ENCODE measurements around the gene ARHGEF4.

The ARHGEF4 gene

DNA sequence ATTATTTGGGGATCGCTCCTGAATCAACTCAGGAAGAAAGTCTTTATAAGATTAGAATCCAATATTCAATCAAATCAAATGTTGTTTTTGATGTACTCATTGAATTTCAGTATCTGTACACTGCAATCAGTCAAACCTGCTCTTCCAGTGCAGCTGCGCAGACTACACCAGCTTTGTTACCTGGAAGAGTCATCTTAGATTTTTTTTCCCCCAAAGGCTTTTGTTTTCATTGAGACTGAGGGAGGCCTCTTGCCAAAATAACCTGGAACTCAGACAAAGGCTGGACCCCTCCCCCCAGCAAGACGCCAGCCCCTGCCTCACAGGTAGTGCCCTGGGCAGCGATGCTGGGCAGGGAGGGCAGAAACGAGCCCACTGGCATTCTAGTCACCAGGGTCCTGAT lies 74.8 kb downstream of the ARHGEF4 start:
- peak overlapping the region; percentile 20 for H2BK120ac ChIP-seq (ENCODE audit: insufficient read depth, low read length, poor library complexity)
- H3K14ac ChIP-seq (ENCODE audit: low read length): peak overlapping the region; percentile 42
- WGBS (ENCODE audit: extremely low coverage, insufficient coverage, insufficient read length): no CpG with 5 or more reads among the region's 5 CpGs
- H2BK12ac ChIP-seq (ENCODE audit: low read length): peak overlapping the region; percentile 27
- peak overlapping the region; percentile 13 for H4K91ac ChIP-seq (ENCODE audit: low read depth, low read length)
- peak overlapping the region; percentile 23 for H2AFZ ChIP-seq (ENCODE audit: insufficient read depth, low read length, poor library complexity)
- H3K9me3 ChIP-seq (ENCODE audit: insufficient read depth, low read depth, low read length): no peaks in the 10 kb centered on the region
- H3K23ac ChIP-seq (ENCODE audit: low read length): no peak overlapping the region
- no peak for DNase-seq
- no peaks in the 10 kb centered on the region for H3K79me2 ChIP-seq (ENCODE audit: control insufficient read depth, insufficient read depth, low read length, poor library complexity)
- no peak overlapping the region for H3K9ac ChIP-seq (ENCODE audit: low read length)
- peak overlapping the region; percentile 17 for H3K27ac ChIP-seq (ENCODE audit: low read depth, low read length)
- peak overlapping the region; percentile 32 for H4K8ac ChIP-seq (ENCODE audit: low read depth, low read length)
- H3K18ac ChIP-seq (ENCODE audit: low read length): peak overlapping the region; percentile 51
- H4K12ac ChIP-seq (ENCODE audit: low read depth, low read length): no peak overlapping the region
- H3K4me3 ChIP-seq (ENCODE audit: low read depth, low read length): no peak overlapping the region
- H2BK5ac ChIP-seq (ENCODE audit: low read depth, low read length, poor library complexity): no peak overlapping the region
- peaks cover 9% of the 10 kb centered on the region for H3K79me1 ChIP-seq (ENCODE audit: low read length)
- H3K27me3 ChIP-seq (ENCODE audit: insufficient read depth, low read length): no peaks in the 10 kb centered on the region
- H3K4me2 ChIP-seq (ENCODE audit: low read length): no peak overlapping the region
- no peak overlapping the region for H3K4ac ChIP-seq (ENCODE audit: low read depth, low read length)
- H3K36me3 ChIP-seq (ENCODE audit: control insufficient read depth in 1 of 2, insufficient read depth in 2 of 2, low read length in 2 of 2): no peaks in the 10 kb centered on the region
- H2AK5ac ChIP-seq (ENCODE audit: low read length): no peak overlapping the region
- peaks cover 17 to 18% of the 10 kb centered on the region in 2 experiments for H3K4me1 ChIP-seq (ENCODE audit: control insufficient read depth in 1 of 2, insufficient read depth in 2 of 2, low read length in 2 of 2)

DNA sequence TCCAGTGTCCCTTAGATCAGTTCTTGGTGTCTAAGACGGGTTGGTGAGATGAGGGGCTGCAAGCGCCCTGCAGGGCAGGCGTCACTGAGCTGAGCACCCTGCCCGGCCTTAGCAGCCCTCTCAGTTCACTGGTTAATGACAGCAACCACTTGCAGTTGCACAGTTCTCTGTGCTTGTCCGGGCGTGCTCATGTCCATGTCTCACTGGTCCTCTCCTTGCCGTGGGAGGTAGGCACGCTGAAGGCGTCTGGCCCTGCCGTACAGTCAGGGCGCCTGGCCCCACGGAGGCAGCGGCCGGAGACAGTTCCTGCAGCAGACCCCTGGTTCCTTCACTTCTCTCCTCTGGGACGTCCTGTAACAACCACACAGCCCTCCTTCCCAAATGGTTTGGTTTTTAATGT lies 75.3 kb downstream of the ARHGEF4 start:
- Histone ChIP-seq H3K4me2 (ENCODE audit: low read length) (no peak overlapping the region), H3K9ac (ENCODE audit: low read length) (no peak overlapping the region), H2BK12ac (ENCODE audit: low read length) (peak overlapping the region; percentile 27), H3K27ac (ENCODE audit: low read depth, low read length) (no peak overlapping the region), H2AK5ac (ENCODE audit: low read length) (no peak overlapping the region), H3K36me3 (ENCODE audit: control insufficient read depth in 1 of 2, insufficient read depth in 2 of 2, low read length in 2 of 2) (no peaks in the 10 kb centered on the region), H4K91ac (ENCODE audit: low read depth, low read length) (peak overlapping the region; percentile 20), H2BK120ac (ENCODE audit: insufficient read depth, low read length, poor library complexity) (peak overlapping the region; percentile 20), H3K23ac (ENCODE audit: low read length) (no peak overlapping the region), H3K79me2 (ENCODE audit: control insufficient read depth, insufficient read depth, low read length, poor library complexity) (no peaks in the 10 kb centered on the region), H3K79me1 (ENCODE audit: low read length) (peaks cover 9% of the 10 kb centered on the region), H4K12ac (ENCODE audit: low read depth, low read length) (no peak overlapping the region), H4K8ac (ENCODE audit: low read depth, low read length) (peak overlapping the region; percentile 32), H2BK5ac (ENCODE audit: low read depth, low read length, poor library complexity) (no peak overlapping the region), H3K4me1 (ENCODE audit: control insufficient read depth in 1 of 2, insufficient read depth in 2 of 2, low read length in 2 of 2) (peaks cover 17 to 18% of the 10 kb centered on the region in 2 experiments), H3K9me3 (ENCODE audit: insufficient read depth, low read depth, low read length) (no peaks in the 10 kb centered on the region), H2AFZ (ENCODE audit: insufficient read depth, low read length, poor library complexity) (peak overlapping the region; percentile 23), H3K27me3 (ENCODE audit: insufficient read depth, low read length) (no peaks in the 10 kb centered on the region), H3K18ac (ENCODE audit: low read length) (peak overlapping the region; percentile 51), H3K14ac (ENCODE audit: low read length) (peak overlapping the region; percentile 42), H3K4me3 (ENCODE audit: low read depth, low read length) (no peak overlapping the region), H3K4ac (ENCODE audit: low read depth, low read length) (no peak overlapping the region)
- WGBS (ENCODE audit: extremely low coverage, insufficient coverage, insufficient read length): no CpG with 5 or more reads among the region's 15 CpGs
- DNase-seq: no peak

DNA sequence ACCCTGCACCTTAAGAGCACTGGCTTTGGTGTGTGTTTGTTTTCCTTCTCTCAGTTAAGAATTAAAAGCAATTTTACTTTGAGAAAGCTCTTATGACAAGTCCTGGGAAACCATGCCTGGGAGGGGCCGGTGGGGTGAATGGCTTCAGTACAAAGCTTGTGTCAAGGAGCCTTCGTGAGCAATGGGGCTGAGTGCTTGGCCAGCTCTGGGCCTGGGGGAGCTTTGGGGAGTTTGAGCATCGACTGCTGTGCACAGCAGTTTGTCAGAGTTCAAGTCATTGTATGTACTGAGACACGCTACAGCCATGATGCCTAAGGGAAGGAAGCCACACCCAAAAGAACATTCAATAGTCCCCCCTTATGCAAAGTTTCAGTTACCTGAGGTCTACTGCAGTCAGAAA lies 75.8 kb downstream of the ARHGEF4 start:
- H3K4me3 ChIP-seq (ENCODE audit: low read depth, low read length): no peak overlapping the region
- H4K91ac ChIP-seq (ENCODE audit: low read depth, low read length): peak overlapping the region; percentile 45
- no peak for DNase-seq
- no peak overlapping the region for H4K12ac ChIP-seq (ENCODE audit: low read depth, low read length)
- H3K27ac ChIP-seq (ENCODE audit: low read depth, low read length): no peak overlapping the region
- H3K4ac ChIP-seq (ENCODE audit: low read depth, low read length): no peak overlapping the region
- H2BK12ac ChIP-seq (ENCODE audit: low read length): no peak overlapping the region
- H3K79me1 ChIP-seq (ENCODE audit: low read length): peaks cover 9% of the 10 kb centered on the region
- H3K14ac ChIP-seq (ENCODE audit: low read length): no peak overlapping the region
- no peak overlapping the region for H3K9ac ChIP-seq (ENCODE audit: low read length)
- no peaks in the 10 kb centered on the region for H3K9me3 ChIP-seq (ENCODE audit: insufficient read depth, low read depth, low read length)
- H3K4me1 ChIP-seq (ENCODE audit: control insufficient read depth in 1 of 2, insufficient read depth in 2 of 2, low read length in 2 of 2): peaks cover 17 to 18% of the 10 kb centered on the region in 2 experiments
- H4K8ac ChIP-seq (ENCODE audit: low read depth, low read length): peak overlapping the region; percentile 10
- no peaks in the 10 kb centered on the region for H3K79me2 ChIP-seq (ENCODE audit: control insufficient read depth, insufficient read depth, low read length, poor library complexity)
- no peak overlapping the region for H3K23ac ChIP-seq (ENCODE audit: low read length)
- H2AK5ac ChIP-seq (ENCODE audit: low read length): no peak overlapping the region
- no peak overlapping the region for H3K18ac ChIP-seq (ENCODE audit: low read length)
- no peak overlapping the region for H2BK120ac ChIP-seq (ENCODE audit: insufficient read depth, low read length, poor library complexity)
- no peak overlapping the region for H2AFZ ChIP-seq (ENCODE audit: insufficient read depth, low read length, poor library complexity)
- H3K36me3 ChIP-seq (ENCODE audit: control insufficient read depth in 1 of 2, insufficient read depth in 2 of 2, low read length in 2 of 2): no peaks in the 10 kb centered on the region
- H3K27me3 ChIP-seq (ENCODE audit: insufficient read depth, low read length): no peaks in the 10 kb centered on the region
- no peak overlapping the region for H2BK5ac ChIP-seq (ENCODE audit: low read depth, low read length, poor library complexity)
- no peak overlapping the region for H3K4me2 ChIP-seq (ENCODE audit: low read length)
- no CpG with 5 or more reads among the region's 4 CpGs for WGBS (ENCODE audit: extremely low coverage, insufficient coverage, insufficient read length)

DNA sequence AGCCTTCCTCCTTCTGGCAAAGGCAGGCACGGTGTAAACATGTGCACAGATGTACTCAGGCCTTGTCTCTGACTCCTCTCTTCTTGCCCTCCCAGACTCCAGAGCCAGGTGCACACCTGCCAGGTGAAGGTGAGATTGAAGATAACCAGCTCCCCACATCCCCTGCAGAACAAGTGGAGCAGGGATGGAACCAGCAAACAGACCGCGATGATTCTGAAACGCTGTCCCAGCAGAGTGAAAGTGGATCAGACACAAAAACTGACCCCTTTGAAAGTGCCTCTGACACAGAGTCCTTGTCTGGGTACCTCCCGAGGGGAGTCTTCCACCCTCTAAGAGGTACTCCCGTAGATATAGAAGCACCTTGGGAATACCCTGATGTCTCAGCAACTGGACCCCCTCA lies 77.2 kb downstream of the ARHGEF4 start:
- no CpG with 5 or more reads among the region's 6 CpGs for WGBS (ENCODE audit: extremely low coverage, insufficient coverage, insufficient read length)
- H3K79me2 ChIP-seq (ENCODE audit: control insufficient read depth, insufficient read depth, low read length, poor library complexity): no peaks in the 10 kb centered on the region
- no peak overlapping the region for H2AK5ac ChIP-seq (ENCODE audit: low read length)
- no peak overlapping the region for H2BK12ac ChIP-seq (ENCODE audit: low read length)
- no peak overlapping the region for H4K12ac ChIP-seq (ENCODE audit: low read depth, low read length)
- no peak for DNase-seq
- H2AFZ ChIP-seq (ENCODE audit: insufficient read depth, low read length, poor library complexity): no peak overlapping the region
- no peaks in the 10 kb centered on the region for H3K36me3 ChIP-seq (ENCODE audit: control insufficient read depth in 1 of 2, insufficient read depth in 2 of 2, low read length in 2 of 2)
- H3K23ac ChIP-seq (ENCODE audit: low read length): no peak overlapping the region
- peaks cover 9% of the 10 kb centered on the region for H3K79me1 ChIP-seq (ENCODE audit: low read length)
- no peak overlapping the region for H3K4ac ChIP-seq (ENCODE audit: low read depth, low read length)
- H3K9me3 ChIP-seq (ENCODE audit: insufficient read depth, low read depth, low read length): no peaks in the 10 kb centered on the region
- peaks cover 17 to 18% of the 10 kb centered on the region in 2 experiments for H3K4me1 ChIP-seq (ENCODE audit: control insufficient read depth in 1 of 2, insufficient read depth in 2 of 2, low read length in 2 of 2)
- H4K91ac ChIP-seq (ENCODE audit: low read depth, low read length): peak overlapping the region; percentile 61
- H2BK5ac ChIP-seq (ENCODE audit: low read depth, low read length, poor library complexity): no peak overlapping the region
- H4K8ac ChIP-seq (ENCODE audit: low read depth, low read length): no peak overlapping the region
- H3K4me3 ChIP-seq (ENCODE audit: low read depth, low read length): no peak overlapping the region
- H3K4me2 ChIP-seq (ENCODE audit: low read length): no peak overlapping the region
- H3K9ac ChIP-seq (ENCODE audit: low read length): no peak overlapping the region
- H2BK120ac ChIP-seq (ENCODE audit: insufficient read depth, low read length, poor library complexity): no peak overlapping the region
- H3K27ac ChIP-seq (ENCODE audit: low read depth, low read length): no peak overlapping the region
- H3K18ac ChIP-seq (ENCODE audit: low read length): no peak overlapping the region
- H3K27me3 ChIP-seq (ENCODE audit: insufficient read depth, low read length): no peaks in the 10 kb centered on the region
- no peak overlapping the region for H3K14ac ChIP-seq (ENCODE audit: low read length)
